SW480 (cell line): Measurements from ENCODE around the gene DYNC2H1.

Experiments used
- DNase-seq: peaks from one replicate; pipeline ENCODE4 v3.0.0-alpha.2; 2016; ENCODE audit warnings: low spot score

The DYNC2H1 gene

GRCh38 chr11:103284260-103284659, 175.0 kb downstream of the DYNC2H1 start:
- DNase-seq: no peak

- DNase-seq: no peak
These were observed 185.3 kb downstream of the DYNC2H1 start for GRCh38 chr11:103294516-103294915.

- DNase-seq: no peak
These were observed 186.5 kb downstream of the DYNC2H1 start for GRCh38 chr11:103295704-103296103.

GRCh38 chr11:103297900-103298299, 188.7 kb downstream of the DYNC2H1 start:
- DNase-seq: no peak

GRCh38 chr11:103315248-103315647, 206.0 kb downstream of the DYNC2H1 start:
- no peak for DNase-seq

- no peak for DNase-seq
These were observed 207.9 kb downstream of the DYNC2H1 start for GRCh38 chr11:103317118-103317517.

- no peak for DNase-seq
These were observed 213.6 kb downstream of the DYNC2H1 start for GRCh38 chr11:103322821-103323220.

- no peak for DNase-seq
These were observed 216.5 kb downstream of the DYNC2H1 start for GRCh38 chr11:103325686-103326069.

GRCh38 chr11:103326070-103326794, 217.0 kb downstream of the DYNC2H1 start:
- peak; percentile 37 for DNase-seq

- no peak for DNase-seq
These were observed 218.5 kb downstream of the DYNC2H1 start for GRCh38 chr11:103327721-103328120.

- DNase-seq: no peak
These were observed 223.2 kb downstream of the DYNC2H1 start for GRCh38 chr11:103332409-103332808.

GRCh38 chr11:103338621-103339484, 229.6 kb downstream of the DYNC2H1 start:
- no peak for DNase-seq

GRCh38 chr11:103339485-103339857, 230.2 kb downstream of the DYNC2H1 start:
- no peak for DNase-seq

GRCh38 chr11:103340956-103341355, 231.7 kb downstream of the DYNC2H1 start:
- DNase-seq: no peak

GRCh38 chr11:103344886-103345285, 235.7 kb downstream of the DYNC2H1 start:
- no peak for DNase-seq

- DNase-seq: no peak
These were observed 240.4 kb downstream of the DYNC2H1 start for GRCh38 chr11:103349595-103349994.

- no peak for DNase-seq
These were observed 245.4 kb downstream of the DYNC2H1 start for GRCh38 chr11:103354656-103355055.

GRCh38 chr11:103358251-103358650, 249.0 kb downstream of the DYNC2H1 start:
- no peak for DNase-seq

- no peak for DNase-seq
These were observed 250.0 kb downstream of the DYNC2H1 start for GRCh38 chr11:103359216-103359615.

- no peak for DNase-seq
These were observed 255.5 kb downstream of the DYNC2H1 start for GRCh38 chr11:103364687-103365086.

GRCh38 chr11:103367650-103368049, 258.4 kb downstream of the DYNC2H1 start:
- DNase-seq: no peak

GRCh38 chr11:103368145-103368544, 258.9 kb downstream of the DYNC2H1 start:
- no peak for DNase-seq

GRCh38 chr11:103370076-103370475, 260.9 kb downstream of the DYNC2H1 start:
- no peak for DNase-seq
